ENCODE data around the gene PDSS2.

DNA sequence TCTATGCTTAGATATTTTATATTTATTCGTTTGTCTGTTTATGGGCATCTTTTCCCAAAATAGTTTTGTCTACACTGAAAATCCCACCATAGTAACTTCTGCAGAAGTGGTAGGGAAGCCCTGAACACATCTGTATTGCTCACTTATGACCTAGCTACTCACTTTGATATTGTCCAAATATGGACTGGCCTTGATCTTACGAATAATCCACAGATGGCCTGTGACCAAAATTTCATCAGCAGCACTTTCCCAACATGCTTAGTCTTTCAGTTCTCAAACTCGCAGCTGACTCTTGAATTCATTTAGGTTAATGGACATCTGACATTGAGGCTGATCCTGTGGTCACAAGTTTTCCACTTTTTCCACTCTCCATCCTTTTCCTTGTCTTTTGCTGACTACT, 263.2 kb downstream of the PDSS2 start:
- TF ChIP-seq, protein P1, sequence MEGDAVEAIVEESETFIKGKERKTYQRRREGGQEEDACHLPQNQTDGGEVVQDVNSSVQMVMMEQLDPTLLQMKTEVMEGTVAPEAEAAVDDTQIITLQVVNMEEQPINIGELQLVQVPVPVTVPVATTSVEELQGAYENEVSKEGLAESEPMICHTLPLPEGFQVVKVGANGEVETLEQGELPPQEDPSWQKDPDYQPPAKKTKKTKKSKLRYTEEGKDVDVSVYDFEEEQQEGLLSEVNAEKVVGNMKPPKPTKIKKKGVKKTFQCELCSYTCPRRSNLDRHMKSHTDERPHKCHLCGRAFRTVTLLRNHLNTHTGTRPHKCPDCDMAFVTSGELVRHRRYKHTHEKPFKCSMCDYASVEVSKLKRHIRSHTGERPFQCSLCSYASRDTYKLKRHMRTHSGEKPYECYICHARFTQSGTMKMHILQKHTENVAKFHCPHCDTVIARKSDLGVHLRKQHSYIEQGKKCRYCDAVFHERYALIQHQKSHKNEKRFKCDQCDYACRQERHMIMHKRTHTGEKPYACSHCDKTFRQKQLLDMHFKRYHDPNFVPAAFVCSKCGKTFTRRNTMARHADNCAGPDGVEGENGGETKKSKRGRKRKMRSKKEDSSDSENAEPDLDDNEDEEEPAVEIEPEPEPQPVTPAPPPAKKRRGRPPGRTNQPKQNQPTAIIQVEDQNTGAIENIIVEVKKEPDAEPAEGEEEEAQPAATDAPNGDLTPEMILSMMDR (IDR thresholded peaks at IDR 0.05; ENCODE audit: insufficient read depth, low read length, poor library complexity, severe bottlenecking), result no peak
- TF ChIP-seq EZH2phosphoT487 (conservative IDR thresholded peaks at IDR 0.05; ENCODE audit: low read length), result no peak

All from SU-DHL-6 (cell line).